Keratinocyte (primary cell): Measurements from ENCODE around the gene DDAH1. TPM values are rescaled to one million over a fixed set of nuclear protein-coding genes. Genes with fewer than 3 reads are reported as not detected.

Experiments used
- DNase-seq: peaks from one replicate; pipeline ENCODE4 v3.0.0-alpha.2; 2011; ENCODE audit warnings: low read depth, missing footprints, low spot score
- FAIRE-seq: peaks from 2 replicates; lab custom pipeline; 2011; peaks lifted over from hg19 to GRCh38; lab: Jason Lieb, UNC
- H2AFZ ChIP-seq: 2 replicates; pipeline ENCODE4 v1.6.0; 2012; ENCODE audit warnings: low read length, control low read depth, inconsistent platforms; ENCODE audit not compliant: control insufficient read depth
- H3K27ac ChIP-seq: 2 replicates; pipeline ENCODE4 v1.5.1; 2011; ENCODE audit warnings: low read length; ENCODE audit not compliant: control insufficient read depth, insufficient read depth
- H3K27me3 ChIP-seq: 3 replicates; pipeline ENCODE4 v1.6.0; 2011; ENCODE audit warnings: low read length; ENCODE audit not compliant: control insufficient read depth, insufficient read depth; ENCODE audit errors: extremely low read depth
- H3K36me3 ChIP-seq, 2 experiments: 2 replicates in 1 of 2; 3 replicates in 1 of 2; pipeline ENCODE4 v1.5.1; 2011; ENCODE audit warnings: low read length in 2 of 2, mild to moderate bottlenecking in 1 of 2; ENCODE audit not compliant: control insufficient read depth in 2 of 2, insufficient read depth in 2 of 2; ENCODE audit errors: extremely low read depth in 1 of 2
- H3K4me1 ChIP-seq: 3 replicates; pipeline ENCODE4 v1.5.1; 2011; ENCODE audit warnings: low read length; ENCODE audit not compliant: control insufficient read depth, insufficient read depth; ENCODE audit errors: extremely low read depth
- H3K4me2 ChIP-seq: 3 replicates; pipeline ENCODE4 v1.6.0; 2011; ENCODE audit warnings: low read depth, low read length; ENCODE audit not compliant: control insufficient read depth, insufficient read depth; ENCODE audit errors: extremely low read depth
- H3K4me3 ChIP-seq, 3 experiments: fragments of 200-600 bp in 1 of 3; sonication (generic) in 1 of 3; 2 replicates in 2 of 3; 3 replicates in 1 of 3; pipeline ENCODE4 v1.5.1; 2011 to 2016; ENCODE audit warnings: low read length in 3 of 3, mild to moderate bottlenecking in 3 of 3, control low read depth in 2 of 3, inconsistent platforms in 1 of 3, low read depth in 1 of 3, mixed read lengths in 1 of 3, mixed run types in 1 of 3, moderate library complexity in 1 of 3; ENCODE audit not compliant: control insufficient read depth in 2 of 3, insufficient read depth in 2 of 3; ENCODE audit errors: extremely low read depth in 1 of 3
- H3K79me2 ChIP-seq: 2 replicates; pipeline ENCODE4 v1.6.0; 2012; ENCODE audit warnings: low read length; ENCODE audit not compliant: control insufficient read depth, insufficient read depth
- H3K9ac ChIP-seq: 3 replicates; pipeline ENCODE4 v1.6.0; 2011; ENCODE audit warnings: low read length; ENCODE audit not compliant: control insufficient read depth, insufficient read depth; ENCODE audit errors: extremely low read depth
- H3K9me1 ChIP-seq: 3 replicates; pipeline ENCODE4 v1.6.0; 2011; ENCODE audit warnings: low read length; ENCODE audit not compliant: control insufficient read depth, insufficient read depth; ENCODE audit errors: extremely low read depth
- H3K9me3 ChIP-seq: 2 replicates; pipeline ENCODE4 v1.5.1; 2012; ENCODE audit warnings: low read depth, low read length; ENCODE audit not compliant: control insufficient read depth
- H4K20me1 ChIP-seq: 3 replicates; pipeline ENCODE4 v1.6.0; 2011; ENCODE audit warnings: low read length; ENCODE audit not compliant: control insufficient read depth, insufficient read depth; ENCODE audit errors: extremely low read depth
- CTCF ChIP-seq, 3 experiments: IDR thresholded peaks in 1 of 3; conservative IDR thresholded peaks in 1 of 3; optimal IDR thresholded peaks in 1 of 3; 2 replicates in 2 of 3; 3 replicates in 1 of 3; pipeline versions ENCODE3 to v1.5.1; 2011; ENCODE audit warnings: low read length in 3 of 3, mild to moderate bottlenecking in 3 of 3, moderate library complexity in 2 of 3, control low read depth in 1 of 3, inconsistent platforms in 1 of 3; ENCODE audit not compliant: insufficient read depth in 2 of 3; ENCODE audit errors: extremely low read depth in 1 of 3
- EZH2 ChIP-seq: IDR thresholded peaks from one replicate; pipeline ENCODE4 v1.6.1; 2012; ENCODE audit warnings: inconsistent platforms, mild to moderate bottlenecking, low read length, moderate library complexity
- dilution Hi-C: fragments of 300-500 bp; cut with MboI; formaldehyde crosslinking; loops from one replicate; pipeline ENCODE4 v1.7.0; 2020; ENCODE audit warnings: low sequenced_read_pairs; ENCODE audit not compliant: extremely low pct_ligation_motif_present
- polyA plus RNA-seq, 5 experiments: library from polyadenylated mRNA; depleted of rRNA in 3 of 5; stranded (reverse) in 3 of 5; stranded (forward) in 1 of 5; unstranded in 1 of 5; fragments of >200 nt; gene quantifications; 1 replicate in 1 of 5; 2 replicates in 3 of 5; 3 replicates in 1 of 5; pipeline versions ENCODE4 v1.2.1 to v1.2.3, GENCODE V29; 2011 to 2012; ENCODE audit warnings: missing spikeins in 2 of 5, low read depth in 1 of 5, low replicate concordance in 1 of 5

DDAH1 gene
- polyA plus RNA-seq, 1 donor (not counting 4 experiments of a cell fraction or from before 2014, with no cell fraction given), result 5.8 TPM

- Histone ChIP-seq H3K9me1 (no peaks in the 10 kb centered on the region), H3K36me3 (no peaks in the 10 kb centered on the region), H3K4me2 (no peak overlapping the region), H2AFZ (no peak overlapping the region), H4K20me1 (no peaks in the 10 kb centered on the region), H3K9me3 (no peaks in the 10 kb centered on the region), H3K27ac (no peak overlapping the region), H3K79me2 (no peaks in the 10 kb centered on the region), H3K4me3 (no peak overlapping the region), H3K9ac (no peak overlapping the region), H3K4me1 (peaks cover 7% of the 10 kb centered on the region), H3K27me3 (no peaks in the 10 kb centered on the region)
- FAIRE-seq, result no peak
- TF ChIP-seq CTCF (optimal IDR thresholded peaks at IDR 0.05 in 1 of 3, IDR thresholded peaks at IDR 0.05 in 1 of 3, conservative IDR thresholded peaks at IDR 0.05 in 1 of 3; ENCODE audit: extremely low read depth in 1 of 3, insufficient read depth in 2 of 3, low read length in 3 of 3) (no peak), EZH2 (no peak)
- no peak for DNase-seq
- dilution Hi-C loops, result no loop called here
Observed at GRCh38 chr1:85361606-85362296, 103.2 kb downstream of the DDAH1 start.

- Histone ChIP-seq H2AFZ (no peak overlapping the region), H3K27ac (no peak overlapping the region)
Observed at GRCh38 chr1:85360730-85361493, 104.0 kb downstream of the DDAH1 start.

More at GRCh38 chr1:85360730-85361493, 104.0 kb downstream of the DDAH1 start:
- no peak for TF ChIP-seq CTCF (optimal IDR thresholded peaks at IDR 0.05 in 1 of 3, IDR thresholded peaks at IDR 0.05 in 1 of 3, conservative IDR thresholded peaks at IDR 0.05 in 1 of 3; ENCODE audit: extremely low read depth in 1 of 3, insufficient read depth in 2 of 3, low read length in 3 of 3)
- no peak for TF ChIP-seq EZH2
- no peak for FAIRE-seq
- H3K9me1 ChIP-seq, result no peaks in the 10 kb centered on the region
- H3K27me3 ChIP-seq, result no peaks in the 10 kb centered on the region
- no peak overlapping the region for H3K9ac ChIP-seq
- DNase-seq, result no peak
- no peaks in the 10 kb centered on the region for H3K79me2 ChIP-seq
- H3K4me2 ChIP-seq, result no peak overlapping the region
- dilution Hi-C loops, result no loop called here
- H3K36me3 ChIP-seq, result no peaks in the 10 kb centered on the region
- no peaks in the 10 kb centered on the region for H4K20me1 ChIP-seq
- no peaks in the 10 kb centered on the region for H3K9me3 ChIP-seq
- no peak overlapping the region for H3K4me3 ChIP-seq
- peaks cover 1% of the 10 kb centered on the region for H3K4me1 ChIP-seq
